Measurements from ENCODE around the gene GRXCR1. TPM values are rescaled to one million over a fixed set of nuclear protein-coding genes. Genes with fewer than 3 reads are reported as not detected.

Gene GRXCR1
- total RNA-seq, 1 experiment from 2014 or later = not detected

- Histone ChIP-seq H3K27me3 (replicated peaks) (no peaks in the 10 kb centered on the region), H3K4me1 (replicated peaks) (no peaks in the 10 kb centered on the region), H3K9me3 (replicated peaks) (no peaks in the 10 kb centered on the region), H3K4me3 (no peak overlapping the region), H3K36me3 (no peaks in the 10 kb centered on the region), H3K27ac (no peak overlapping the region)
- DNase-seq (ENCODE audit: low read depth in 1 of 2, low spot score in 2 of 2) = no peak
Measured at GRCh38 chr4:42906341-42906740, 13.8 kb downstream of the GRXCR1 start.

DNA sequence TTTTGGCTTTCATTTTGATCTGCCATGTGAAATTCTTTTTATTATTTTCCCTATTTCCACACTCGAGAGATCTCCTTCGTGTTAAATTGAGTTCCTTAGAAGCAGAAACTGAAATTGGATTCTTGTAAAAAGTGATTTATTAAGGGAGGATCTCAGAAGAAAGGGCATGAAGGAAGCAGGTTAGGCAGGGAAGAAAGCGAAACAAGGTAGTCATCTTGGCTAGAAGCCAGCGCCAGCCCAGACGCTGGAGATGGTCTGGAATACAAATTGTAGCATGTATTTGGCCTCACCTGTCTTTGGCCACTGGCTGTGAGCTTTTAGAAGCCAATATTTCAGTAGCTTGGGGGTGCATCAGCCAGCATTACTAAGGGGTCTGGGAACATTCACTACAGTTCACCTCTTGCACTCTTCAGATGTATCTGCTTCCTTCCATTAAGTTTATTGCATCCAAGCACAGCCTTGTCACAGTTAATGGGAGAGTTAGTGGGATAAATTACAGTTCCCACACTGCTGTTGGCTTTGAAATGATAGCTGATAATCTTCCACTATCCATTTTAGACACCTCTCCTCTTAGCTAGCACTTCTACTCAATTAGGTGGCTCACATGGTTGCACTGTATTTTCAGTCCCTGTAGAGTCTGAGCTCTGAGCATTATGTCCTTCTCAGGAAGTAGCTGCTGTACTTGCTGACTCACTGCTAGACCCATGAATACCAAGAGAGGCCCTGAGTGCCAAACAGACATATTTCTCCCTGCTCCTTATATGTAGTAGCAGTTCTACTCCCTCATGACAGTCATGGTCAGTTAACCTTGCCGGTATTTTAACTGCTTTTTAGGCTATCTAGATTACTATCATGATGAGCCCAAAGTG is 14.6 kb downstream of the GRXCR1 start:
- Histone ChIP-seq H3K27me3 (replicated peaks) (no peaks in the 10 kb centered on the region), H3K9me3 (replicated peaks) (no peaks in the 10 kb centered on the region), H3K27ac (no peak overlapping the region), H3K4me3 (no peak overlapping the region), H3K36me3 (no peaks in the 10 kb centered on the region), H3K4me1 (replicated peaks) (no peaks in the 10 kb centered on the region)
- no peak for DNase-seq (ENCODE audit: low read depth in 1 of 2, low spot score in 2 of 2)

GRCh38 chr4:42910459-42910858 is 17.9 kb downstream of the GRXCR1 start:
- Histone ChIP-seq H3K4me3 (no peak overlapping the region), H3K36me3 (no peaks in the 10 kb centered on the region), H3K9me3 (replicated peaks) (no peaks in the 10 kb centered on the region), H3K27me3 (replicated peaks) (no peaks in the 10 kb centered on the region), H3K4me1 (replicated peaks) (no peaks in the 10 kb centered on the region), H3K27ac (no peak overlapping the region)
- DNase-seq (ENCODE audit: low read depth in 1 of 2, low spot score in 2 of 2) = no peak

DNA sequence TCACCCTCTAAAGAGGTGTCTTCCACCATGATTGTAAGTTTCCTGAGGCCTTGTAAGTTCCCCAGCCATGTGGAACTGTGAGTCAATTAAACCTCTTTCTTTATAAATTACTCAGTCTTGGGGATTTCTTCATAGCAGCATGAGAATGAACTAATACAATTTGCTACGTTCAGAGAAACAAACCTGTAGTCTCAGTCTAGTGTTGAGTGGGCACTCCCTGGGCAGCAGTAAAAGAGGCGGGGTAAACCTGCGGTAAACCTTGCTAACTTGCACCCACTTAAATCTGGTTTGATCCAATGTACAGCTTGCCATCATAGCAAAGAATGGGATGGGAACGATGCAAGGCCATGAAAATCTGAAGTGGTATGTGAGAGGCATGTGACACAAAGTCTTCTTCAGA is 22.4 kb downstream of the GRXCR1 start:
- no peak overlapping the region for H3K4me3 ChIP-seq
- no peak overlapping the region for H3K27ac ChIP-seq
- H3K9me3 ChIP-seq (replicated peaks) = no peaks in the 10 kb centered on the region
- no peak for DNase-seq (ENCODE audit: low read depth in 1 of 2, low spot score in 2 of 2)
- no peaks in the 10 kb centered on the region for H3K27me3 ChIP-seq (replicated peaks)
- H3K4me1 ChIP-seq (replicated peaks) = no peaks in the 10 kb centered on the region
- H3K36me3 ChIP-seq = no peaks in the 10 kb centered on the region

DNA sequence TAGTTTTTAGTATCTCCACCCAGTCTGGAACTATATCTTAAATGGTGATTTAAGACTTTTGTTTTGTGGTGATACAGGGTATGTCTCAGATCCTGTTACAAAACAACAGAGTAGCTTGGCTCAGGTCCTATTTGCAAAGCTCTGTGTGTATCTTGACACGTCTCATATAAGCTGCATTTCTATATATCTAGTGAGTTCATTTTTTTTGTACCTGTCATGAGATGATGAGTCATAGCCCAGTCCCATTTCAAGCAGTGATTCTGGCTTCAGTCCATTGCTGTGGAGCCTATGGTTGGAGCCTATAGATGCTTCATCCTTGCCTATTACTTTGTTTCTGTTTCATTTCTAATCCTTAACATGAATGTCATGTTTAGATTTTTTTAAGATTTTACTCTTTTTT is 23.0 kb downstream of the GRXCR1 start:
- H3K36me3 ChIP-seq = no peaks in the 10 kb centered on the region
- no peak overlapping the region for H3K27ac ChIP-seq
- H3K4me1 ChIP-seq (replicated peaks) = no peaks in the 10 kb centered on the region
- no peak overlapping the region for H3K4me3 ChIP-seq
- H3K9me3 ChIP-seq (replicated peaks) = no peaks in the 10 kb centered on the region
- no peak for DNase-seq (ENCODE audit: low read depth in 1 of 2, low spot score in 2 of 2)
- no peaks in the 10 kb centered on the region for H3K27me3 ChIP-seq (replicated peaks)

- no peak overlapping the region for H3K27ac ChIP-seq
- no peak overlapping the region for H3K4me3 ChIP-seq
- H3K36me3 ChIP-seq = no peaks in the 10 kb centered on the region
- no peaks in the 10 kb centered on the region for H3K27me3 ChIP-seq (replicated peaks)
- H3K9me3 ChIP-seq (replicated peaks) = no peaks in the 10 kb centered on the region
- no peak for DNase-seq (ENCODE audit: low read depth in 1 of 2, low spot score in 2 of 2)
- no peaks in the 10 kb centered on the region for H3K4me1 ChIP-seq (replicated peaks)
Measured at GRCh38 chr4:42917296-42917695, 24.8 kb downstream of the GRXCR1 start.

DNA sequence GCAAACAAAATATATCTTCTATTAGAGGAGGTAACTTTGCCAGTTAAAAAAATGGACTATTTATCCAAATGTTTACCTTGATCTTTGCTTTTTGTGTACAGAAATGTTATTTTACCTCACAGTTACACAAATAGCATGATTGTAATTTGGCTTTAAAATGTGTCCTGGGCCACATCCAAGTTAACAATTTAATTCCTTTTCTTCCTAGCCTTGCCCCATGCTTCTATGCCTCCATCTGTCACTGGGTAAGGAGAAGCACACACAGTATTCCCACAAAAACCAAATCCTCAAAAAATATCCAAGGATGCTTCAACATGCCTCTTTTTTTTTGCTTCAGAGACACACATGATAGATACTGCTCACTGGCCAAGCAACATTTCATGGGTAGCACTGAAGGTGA is 30.9 kb downstream of the GRXCR1 start:
- H3K27ac ChIP-seq = no peak overlapping the region
- H3K9me3 ChIP-seq (replicated peaks) = no peaks in the 10 kb centered on the region
- H3K36me3 ChIP-seq = no peaks in the 10 kb centered on the region
- no peaks in the 10 kb centered on the region for H3K4me1 ChIP-seq (replicated peaks)
- no peaks in the 10 kb centered on the region for H3K27me3 ChIP-seq (replicated peaks)
- DNase-seq (ENCODE audit: low read depth in 1 of 2, low spot score in 2 of 2) = no peak
- no peak overlapping the region for H3K4me3 ChIP-seq

DNA sequence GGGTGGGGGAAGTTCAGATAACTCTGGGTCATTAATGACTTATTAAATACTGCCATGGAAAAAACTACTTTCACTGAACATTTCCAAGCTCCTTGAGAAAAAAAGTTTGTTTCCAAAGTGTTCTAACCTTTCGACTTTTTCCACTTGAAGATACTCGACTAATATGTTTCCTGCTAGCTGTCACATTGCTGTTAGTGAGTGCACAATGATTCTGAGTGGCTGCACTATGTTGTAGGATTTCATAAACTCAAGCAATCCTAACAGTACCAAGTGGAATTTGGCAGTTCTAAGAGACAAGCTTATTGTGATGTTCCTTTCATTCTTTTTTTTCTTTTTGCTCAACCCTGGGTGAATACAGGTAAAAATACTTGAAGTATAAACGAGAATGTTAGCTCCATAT is 33.4 kb downstream of the GRXCR1 start:
- no peaks in the 10 kb centered on the region for H3K36me3 ChIP-seq
- no peaks in the 10 kb centered on the region for H3K4me1 ChIP-seq (replicated peaks)
- no peaks in the 10 kb centered on the region for H3K9me3 ChIP-seq (replicated peaks)
- no peak overlapping the region for H3K4me3 ChIP-seq
- H3K27ac ChIP-seq = no peak overlapping the region
- no peaks in the 10 kb centered on the region for H3K27me3 ChIP-seq (replicated peaks)
- DNase-seq (ENCODE audit: low read depth in 1 of 2, low spot score in 2 of 2) = no peak

DNA sequence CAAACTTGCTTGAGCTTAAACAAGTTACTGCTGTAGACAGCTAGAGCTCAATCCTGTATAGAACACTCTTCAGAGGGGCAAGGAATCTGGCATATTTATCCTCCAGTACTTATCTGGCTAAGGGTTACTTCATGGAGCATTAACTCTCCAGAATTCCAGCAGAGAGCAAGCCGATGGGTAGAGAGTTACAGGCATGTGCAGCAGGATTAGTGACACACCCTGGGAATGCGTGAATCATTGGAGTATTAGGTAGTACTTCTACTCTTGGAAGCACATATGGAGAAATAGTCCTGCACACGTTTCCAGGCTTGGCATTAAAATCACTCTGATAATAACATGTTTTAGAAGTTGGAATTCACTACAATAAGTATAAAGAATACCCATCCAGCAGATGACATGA is 35.4 kb downstream of the GRXCR1 start:
- Histone ChIP-seq H3K4me3 (no peak overlapping the region), H3K36me3 (no peaks in the 10 kb centered on the region), H3K27ac (no peak overlapping the region), H3K4me1 (replicated peaks) (no peaks in the 10 kb centered on the region), H3K27me3 (replicated peaks) (no peaks in the 10 kb centered on the region), H3K9me3 (replicated peaks) (no peaks in the 10 kb centered on the region)
- no peak for DNase-seq (ENCODE audit: low read depth in 1 of 2, low spot score in 2 of 2)

DNA sequence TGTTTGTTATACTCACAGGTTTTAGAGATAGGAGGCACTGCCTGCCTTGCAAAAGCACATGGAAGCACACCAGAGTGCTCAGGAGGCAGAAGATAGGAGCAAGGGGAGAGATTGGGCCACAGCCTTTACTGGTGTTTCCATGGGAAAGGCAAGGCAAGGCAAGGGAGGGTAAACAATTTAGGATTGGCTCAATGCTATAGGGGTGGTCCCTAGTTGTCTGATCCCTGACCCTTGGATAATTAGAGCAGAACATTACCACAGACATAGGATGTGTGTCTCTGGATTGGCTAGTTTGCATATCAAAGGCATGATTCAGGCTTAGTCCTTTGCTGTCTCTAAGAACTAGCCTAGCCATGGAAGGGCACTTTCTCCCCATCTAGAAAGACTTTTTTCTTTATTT is 36.1 kb downstream of the GRXCR1 start:
- Histone ChIP-seq H3K36me3 (no peaks in the 10 kb centered on the region), H3K4me3 (no peak overlapping the region), H3K27ac (no peak overlapping the region), H3K4me1 (replicated peaks) (no peaks in the 10 kb centered on the region), H3K27me3 (replicated peaks) (no peaks in the 10 kb centered on the region), H3K9me3 (replicated peaks) (no peaks in the 10 kb centered on the region)
- no peak for DNase-seq (ENCODE audit: low read depth in 1 of 2, low spot score in 2 of 2)

- Histone ChIP-seq H3K36me3 (no peaks in the 10 kb centered on the region), H3K27ac (no peak overlapping the region), H3K27me3 (replicated peaks) (no peaks in the 10 kb centered on the region), H3K9me3 (replicated peaks) (no peaks in the 10 kb centered on the region), H3K4me1 (replicated peaks) (no peaks in the 10 kb centered on the region), H3K4me3 (no peak overlapping the region)
- no peak for DNase-seq (ENCODE audit: low read depth in 1 of 2, low spot score in 2 of 2)
Measured at GRCh38 chr4:42942216-42942615, 49.7 kb downstream of the GRXCR1 start.

- no peaks in the 10 kb centered on the region for H3K27me3 ChIP-seq (replicated peaks)
- no peaks in the 10 kb centered on the region for H3K36me3 ChIP-seq
- DNase-seq (ENCODE audit: low read depth in 1 of 2, low spot score in 2 of 2) = no peak
- no peak overlapping the region for H3K4me3 ChIP-seq
- H3K4me1 ChIP-seq (replicated peaks) = no peaks in the 10 kb centered on the region
- H3K27ac ChIP-seq = no peak overlapping the region
- no peaks in the 10 kb centered on the region for H3K9me3 ChIP-seq (replicated peaks)
Measured at GRCh38 chr4:42945874-42946273, 53.4 kb downstream of the GRXCR1 start.

- H3K27me3 ChIP-seq (replicated peaks) = no peaks in the 10 kb centered on the region
- no peak overlapping the region for H3K27ac ChIP-seq
- DNase-seq (ENCODE audit: low read depth in 1 of 2, low spot score in 2 of 2) = no peak
- H3K4me1 ChIP-seq (replicated peaks) = no peaks in the 10 kb centered on the region
- H3K4me3 ChIP-seq = no peak overlapping the region
- H3K36me3 ChIP-seq = no peaks in the 10 kb centered on the region
- H3K9me3 ChIP-seq (replicated peaks) = no peaks in the 10 kb centered on the region
Measured at GRCh38 chr4:42953321-42953720, 60.8 kb downstream of the GRXCR1 start.

GRCh38 chr4:42954963-42955669 is 62.6 kb downstream of the GRXCR1 start:
- no peak for DNase-seq (ENCODE audit: low read depth in 1 of 2, low spot score in 2 of 2)
- Histone ChIP-seq H3K27ac (no peak overlapping the region), H3K4me1 (replicated peaks) (no peaks in the 10 kb centered on the region), H3K27me3 (replicated peaks) (no peaks in the 10 kb centered on the region), H3K9me3 (replicated peaks) (no peaks in the 10 kb centered on the region), H3K36me3 (no peaks in the 10 kb centered on the region), H3K4me3 (no peak overlapping the region)
